ENCODE data around the gene RAB11FIP4.

DNA sequence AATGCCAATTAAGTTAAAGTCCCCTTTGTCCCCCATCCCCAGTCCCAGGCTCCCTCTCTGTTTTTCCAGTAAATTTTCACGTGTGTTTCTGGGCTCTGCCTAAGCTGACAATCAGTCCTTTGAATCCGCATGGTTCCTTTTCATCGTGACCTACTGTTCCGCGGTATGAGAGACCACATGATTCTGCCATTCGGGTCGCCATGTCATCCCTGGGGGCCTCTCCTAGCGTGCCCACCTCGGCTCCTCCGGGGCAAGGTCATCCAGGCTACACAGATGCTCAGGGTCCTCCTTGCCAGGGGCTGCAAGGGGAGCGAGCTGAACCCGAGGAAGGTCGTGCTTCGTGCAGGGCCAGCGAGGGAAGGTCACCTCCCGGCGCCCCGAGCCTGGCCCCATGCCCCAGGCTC lies 157.6 kb downstream of the RAB11FIP4 start:
- no peak for TF ChIP-seq EZH2phosphoT487 (IDR thresholded peaks at IDR 0.05; ENCODE audit: borderline replicate concordance, low read length)
- TF ChIP-seq, protein P1, sequence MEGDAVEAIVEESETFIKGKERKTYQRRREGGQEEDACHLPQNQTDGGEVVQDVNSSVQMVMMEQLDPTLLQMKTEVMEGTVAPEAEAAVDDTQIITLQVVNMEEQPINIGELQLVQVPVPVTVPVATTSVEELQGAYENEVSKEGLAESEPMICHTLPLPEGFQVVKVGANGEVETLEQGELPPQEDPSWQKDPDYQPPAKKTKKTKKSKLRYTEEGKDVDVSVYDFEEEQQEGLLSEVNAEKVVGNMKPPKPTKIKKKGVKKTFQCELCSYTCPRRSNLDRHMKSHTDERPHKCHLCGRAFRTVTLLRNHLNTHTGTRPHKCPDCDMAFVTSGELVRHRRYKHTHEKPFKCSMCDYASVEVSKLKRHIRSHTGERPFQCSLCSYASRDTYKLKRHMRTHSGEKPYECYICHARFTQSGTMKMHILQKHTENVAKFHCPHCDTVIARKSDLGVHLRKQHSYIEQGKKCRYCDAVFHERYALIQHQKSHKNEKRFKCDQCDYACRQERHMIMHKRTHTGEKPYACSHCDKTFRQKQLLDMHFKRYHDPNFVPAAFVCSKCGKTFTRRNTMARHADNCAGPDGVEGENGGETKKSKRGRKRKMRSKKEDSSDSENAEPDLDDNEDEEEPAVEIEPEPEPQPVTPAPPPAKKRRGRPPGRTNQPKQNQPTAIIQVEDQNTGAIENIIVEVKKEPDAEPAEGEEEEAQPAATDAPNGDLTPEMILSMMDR (IDR thresholded peaks at IDR 0.05; ENCODE audit: low read depth, low read length, poor library complexity, severe bottlenecking) = no peak
